Stimulated activated naive CD8-positive, alpha-beta T cell treated with anti-CD3 and anti-CD28 coated beads, Interleukin-15, amount 100 ng/mL, for 72 hours (primary cell): ENCODE results near the gene MAEA.
"Not testable (repeated sequence)": the region's sequence is repeated elsewhere in the genome, so short reads cannot be mapped to it uniquely, and the experiment has no call there.

Source experiments
- ATAC-seq: fragments of 150-1000 bp; cut with Tn5 transposase; 2 replicates; pipeline ENCODE4 v1.10.0; 2021; ENCODE audit warnings: mild to moderate bottlenecking, moderate library complexity
- DNase-seq, 2 donors: peaks; one replicate each; pipeline ENCODE4 v3.0.0; 2021 to 2022
- H3K27ac Mint-ChIP-seq, 2 donors: one replicate each; pipeline ENCODE4 v1.8.0; 2022; ENCODE audit warnings: mild to moderate bottlenecking in 2 of 2, mixed read lengths in 2 of 2, moderate library complexity in 2 of 2
- H3K27me3 Mint-ChIP-seq: one replicate; pipeline ENCODE4 v1.8.0; 2022; ENCODE audit warnings: mixed read lengths
- H3K4me1 Mint-ChIP-seq: one replicate; pipeline ENCODE4 v1.8.0; 2022; ENCODE audit warnings: mild to moderate bottlenecking, mixed read lengths
- H3K4me3 Mint-ChIP-seq, 2 donors: one replicate each; pipeline ENCODE4 v1.8.0; 2022; ENCODE audit warnings: mild to moderate bottlenecking in 2 of 2, mixed read lengths in 2 of 2, moderate library complexity in 1 of 2
- H3K9me3 Mint-ChIP-seq, 2 donors: one replicate each; pipeline ENCODE4 v1.8.0; 2022; ENCODE audit warnings: mixed read lengths in 2 of 2

MAEA gene

GRCh38 chr4:1315836-1316536, 26.3 kb downstream of the MAEA start:
- Mint-ChIP-seq H3K9me3 (no peaks in the 10 kb centered on the region), H3K27ac (peak overlapping the region; percentile 69 to 86), H3K27me3 (no peaks in the 10 kb centered on the region), H3K4me1 (peaks cover 40% of the 10 kb centered on the region), H3K4me3 (peak overlapping the region in 1 of 2 donors; percentile 68)
- ATAC-seq (peak; percentile 32), DNase-seq (no peak)

GRCh38 chr4:1316537-1317168, 27.0 kb downstream of the MAEA start:
- H3K27me3 Mint-ChIP-seq: no peaks in the 10 kb centered on the region
- no peak overlapping the region for H3K4me3 Mint-ChIP-seq
- peak overlapping the region in 1 of 2 donors; percentile 17 for H3K27ac Mint-ChIP-seq
- ATAC-seq (peak; percentile 67), DNase-seq (no peak)
- peaks cover 34% of the 10 kb centered on the region for H3K4me1 Mint-ChIP-seq
- no peaks in the 10 kb centered on the region for H3K9me3 Mint-ChIP-seq

DNA sequence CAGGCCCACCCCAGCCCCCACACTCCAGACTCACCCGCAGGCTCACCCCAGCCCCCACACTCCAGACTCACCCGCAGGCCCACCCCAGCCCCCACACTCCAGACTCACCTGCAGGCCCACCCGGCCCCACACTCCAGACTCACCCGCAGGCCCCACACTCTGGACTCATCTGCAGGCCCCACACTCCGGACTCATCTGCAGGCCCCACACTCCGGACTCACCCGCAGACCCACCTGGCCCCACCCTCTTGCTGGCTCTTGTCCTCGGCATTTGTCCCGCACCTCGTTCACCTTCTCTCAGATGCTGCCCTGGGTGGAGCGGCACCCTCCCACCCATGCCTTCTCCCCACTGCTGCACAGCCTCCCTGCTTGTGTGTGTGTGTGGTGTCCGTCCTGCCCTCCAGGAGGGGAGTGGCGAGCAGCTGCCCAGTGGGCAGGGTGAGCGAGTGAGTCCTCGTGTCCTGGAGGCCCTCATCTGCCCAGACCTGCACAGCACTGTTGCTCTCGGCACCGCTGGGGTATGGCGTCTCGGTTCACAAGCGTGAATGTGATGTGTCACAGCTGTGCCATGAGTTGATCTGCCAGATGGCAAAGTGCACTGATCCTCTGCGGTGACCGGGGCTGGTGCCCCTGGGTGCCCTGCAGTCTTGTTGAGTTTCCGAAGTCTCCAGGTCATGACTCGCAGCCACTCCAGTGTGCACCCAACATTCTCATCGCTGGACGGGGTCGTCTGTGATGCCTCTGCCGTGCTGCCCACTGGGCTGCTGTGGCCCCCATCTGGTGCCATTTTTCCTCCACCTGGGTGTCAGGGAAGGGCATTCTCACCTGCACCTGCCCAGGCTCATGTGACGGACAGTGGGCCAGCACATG, 27.7 kb downstream of the MAEA start:
- H3K27me3 Mint-ChIP-seq: no peaks in the 10 kb centered on the region
- ATAC-seq (peak; percentile 41), DNase-seq (no peak)
- no peaks in the 10 kb centered on the region for H3K9me3 Mint-ChIP-seq
- H3K4me1 Mint-ChIP-seq: peaks cover 26% of the 10 kb centered on the region
- H3K4me3 Mint-ChIP-seq: no peak overlapping the region
- H3K27ac Mint-ChIP-seq: no peak overlapping the region

DNA sequence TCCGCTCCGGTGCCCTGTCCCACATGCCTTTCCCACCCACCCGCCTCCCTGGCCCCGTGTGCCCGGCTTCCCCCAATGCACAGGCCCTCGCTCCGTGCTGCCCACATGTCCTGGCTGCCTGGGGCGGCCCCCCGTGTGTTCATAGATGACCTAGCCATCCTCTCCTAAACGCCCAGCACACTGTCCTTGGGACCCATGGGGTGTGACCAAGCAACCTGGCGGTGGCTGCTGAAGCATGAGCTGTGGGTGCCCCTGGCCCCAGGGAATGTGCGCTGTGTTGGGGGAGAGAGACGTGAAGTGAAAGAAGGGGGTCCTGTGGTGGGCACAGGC, 28.3 kb downstream of the MAEA start:
- no peak for ATAC-seq
- no peak overlapping the region for H3K27ac Mint-ChIP-seq
- H3K4me3 Mint-ChIP-seq: no peak overlapping the region
- H3K27me3 Mint-ChIP-seq: no peaks in the 10 kb centered on the region
- peaks cover 26% of the 10 kb centered on the region for H3K4me1 Mint-ChIP-seq
- no peaks in the 10 kb centered on the region for H3K9me3 Mint-ChIP-seq
- DNase-seq: no peak

- no peak for ATAC-seq
- H3K27ac Mint-ChIP-seq: peak overlapping the region; percentile 34 to 49
- DNase-seq: no peak
- H3K9me3 Mint-ChIP-seq: no peaks in the 10 kb centered on the region
- H3K4me1 Mint-ChIP-seq: peaks cover 26% of the 10 kb centered on the region
- H3K27me3 Mint-ChIP-seq: no peaks in the 10 kb centered on the region
- no peak overlapping the region for H3K4me3 Mint-ChIP-seq
Observed at GRCh38 chr4:1318488-1319213, 29.0 kb downstream of the MAEA start.

- H3K4me3 Mint-ChIP-seq: no peak overlapping the region
- DNase-seq (no peak), ATAC-seq (no peak)
- H3K9me3 Mint-ChIP-seq: no peaks in the 10 kb centered on the region
- H3K4me1 Mint-ChIP-seq: peaks cover 10% of the 10 kb centered on the region
- no peak overlapping the region for H3K27ac Mint-ChIP-seq
- no peaks in the 10 kb centered on the region for H3K27me3 Mint-ChIP-seq
Observed at GRCh38 chr4:1321486-1321885, 31.8 kb downstream of the MAEA start.

DNA sequence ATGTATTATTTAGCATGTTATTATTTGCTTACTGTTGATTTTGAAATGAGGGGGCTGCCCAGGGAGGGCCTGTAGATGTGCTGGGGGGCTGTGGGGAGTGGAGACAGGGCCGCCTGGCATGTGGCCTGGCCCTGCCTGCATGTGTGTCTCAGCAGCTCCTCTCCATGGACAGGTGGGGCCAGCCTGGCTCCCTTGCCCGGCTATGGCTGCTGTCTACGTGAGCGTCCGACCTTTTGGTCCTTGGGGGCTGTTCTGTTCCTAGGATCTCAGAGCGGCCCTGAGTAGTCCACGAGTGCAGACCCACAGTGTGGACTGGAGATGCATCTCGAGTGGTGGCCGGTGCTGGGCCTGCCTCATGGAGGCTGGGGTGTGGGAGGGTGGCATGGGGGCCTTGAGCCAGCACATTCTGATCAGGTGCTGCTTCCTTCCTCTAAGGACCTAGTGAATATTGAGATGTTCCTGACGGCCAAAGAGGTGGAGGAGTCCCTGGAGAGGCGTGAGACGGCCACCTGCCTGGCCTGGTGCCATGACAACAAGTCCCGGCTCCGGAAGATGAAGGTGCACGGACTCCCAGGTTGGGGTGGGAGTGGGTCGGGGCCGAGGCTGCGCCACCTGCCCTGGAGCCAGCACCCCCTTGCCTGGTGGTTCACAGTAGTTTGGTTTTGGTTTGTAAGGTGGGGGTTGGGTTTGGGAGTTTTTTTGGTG, 32.4 kb downstream of the MAEA start:
- no peaks in the 10 kb centered on the region for H3K9me3 Mint-ChIP-seq
- no peak for DNase-seq
- H3K27me3 Mint-ChIP-seq: no peaks in the 10 kb centered on the region
- H3K4me3 Mint-ChIP-seq: no peak overlapping the region
- no peak overlapping the region for H3K27ac Mint-ChIP-seq
- no peak for ATAC-seq
- H3K4me1 Mint-ChIP-seq: peaks cover 7% of the 10 kb centered on the region

DNA sequence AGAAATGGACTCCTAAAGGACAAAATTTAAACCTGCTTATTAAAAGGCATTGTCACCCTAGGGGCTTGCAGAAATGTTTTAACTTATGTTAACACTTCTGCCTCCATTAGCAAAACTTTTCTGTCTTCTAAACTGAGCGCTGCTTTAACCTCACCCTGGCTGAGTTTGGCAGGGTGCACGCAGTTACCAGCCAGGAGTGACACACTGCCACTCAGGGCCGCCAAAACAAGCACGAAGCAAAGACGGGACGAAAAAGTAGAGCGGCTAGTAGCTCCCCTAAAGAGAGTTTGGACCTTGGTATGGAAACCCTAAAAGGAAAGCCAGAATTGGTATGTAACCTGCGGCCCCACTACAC, 33.6 kb downstream of the MAEA start:
- Mint-ChIP-seq H3K27me3 (no peaks in the 10 kb centered on the region), H3K27ac (no peak overlapping the region), H3K4me1 (peaks cover 2% of the 10 kb centered on the region), H3K9me3 (no peaks in the 10 kb centered on the region), H3K4me3 (no peak overlapping the region)
- no peak for DNase-seq
- ATAC-seq: no peak

- no peak overlapping the region for H3K27ac Mint-ChIP-seq
- no peaks in the 10 kb centered on the region for H3K27me3 Mint-ChIP-seq
- H3K4me3 Mint-ChIP-seq: no peak overlapping the region
- peaks cover 2% of the 10 kb centered on the region for H3K4me1 Mint-ChIP-seq
- DNase-seq (no peak), ATAC-seq (no peak)
- no peaks in the 10 kb centered on the region for H3K9me3 Mint-ChIP-seq
Observed at GRCh38 chr4:1323635-1324442, 34.1 kb downstream of the MAEA start.

GRCh38 chr4:1324443-1325175, 34.9 kb downstream of the MAEA start:
- not testable (repeated sequence) for H3K9me3 Mint-ChIP-seq, H3K4me1 Mint-ChIP-seq, H3K27ac Mint-ChIP-seq, ATAC-seq, H3K4me3 Mint-ChIP-seq, DNase-seq, H3K27me3 Mint-ChIP-seq

DNA sequence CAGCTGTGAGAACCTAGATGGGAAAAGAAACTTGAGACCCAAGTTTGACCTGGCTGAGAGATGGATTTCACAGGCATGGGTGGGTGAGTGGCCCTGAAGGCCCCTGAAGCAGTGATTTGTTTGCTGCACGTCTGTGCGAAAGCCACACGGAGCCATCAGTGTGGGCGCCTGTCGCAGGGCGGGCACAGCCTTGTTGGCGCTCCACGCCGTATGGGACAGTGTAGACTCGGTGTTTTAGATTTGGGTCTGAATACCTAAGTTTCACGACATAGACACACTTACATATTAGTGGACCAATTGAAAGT, 35.4 kb downstream of the MAEA start:
- Mint-ChIP-seq H3K4me1 (peaks cover 15% of the 10 kb centered on the region), H3K27ac (no peak overlapping the region), H3K4me3 (no peak overlapping the region)

GRCh38 chr4:1325681-1326635, 36.3 kb downstream of the MAEA start:
- no peak for ATAC-seq
- peaks cover 23% of the 10 kb centered on the region for H3K4me1 Mint-ChIP-seq
- H3K4me3 Mint-ChIP-seq: no peak overlapping the region
- H3K9me3 Mint-ChIP-seq: no peaks in the 10 kb centered on the region
- no peak overlapping the region for H3K27ac Mint-ChIP-seq
- H3K27me3 Mint-ChIP-seq: no peaks in the 10 kb centered on the region
- no peak for DNase-seq

More for the DNA sequence above, 35.4 kb downstream of the MAEA start:
- no peaks in the 10 kb centered on the region for H3K27me3 Mint-ChIP-seq
- DNase-seq (no peak), ATAC-seq (no peak)
- H3K9me3 Mint-ChIP-seq: no peaks in the 10 kb centered on the region

DNA sequence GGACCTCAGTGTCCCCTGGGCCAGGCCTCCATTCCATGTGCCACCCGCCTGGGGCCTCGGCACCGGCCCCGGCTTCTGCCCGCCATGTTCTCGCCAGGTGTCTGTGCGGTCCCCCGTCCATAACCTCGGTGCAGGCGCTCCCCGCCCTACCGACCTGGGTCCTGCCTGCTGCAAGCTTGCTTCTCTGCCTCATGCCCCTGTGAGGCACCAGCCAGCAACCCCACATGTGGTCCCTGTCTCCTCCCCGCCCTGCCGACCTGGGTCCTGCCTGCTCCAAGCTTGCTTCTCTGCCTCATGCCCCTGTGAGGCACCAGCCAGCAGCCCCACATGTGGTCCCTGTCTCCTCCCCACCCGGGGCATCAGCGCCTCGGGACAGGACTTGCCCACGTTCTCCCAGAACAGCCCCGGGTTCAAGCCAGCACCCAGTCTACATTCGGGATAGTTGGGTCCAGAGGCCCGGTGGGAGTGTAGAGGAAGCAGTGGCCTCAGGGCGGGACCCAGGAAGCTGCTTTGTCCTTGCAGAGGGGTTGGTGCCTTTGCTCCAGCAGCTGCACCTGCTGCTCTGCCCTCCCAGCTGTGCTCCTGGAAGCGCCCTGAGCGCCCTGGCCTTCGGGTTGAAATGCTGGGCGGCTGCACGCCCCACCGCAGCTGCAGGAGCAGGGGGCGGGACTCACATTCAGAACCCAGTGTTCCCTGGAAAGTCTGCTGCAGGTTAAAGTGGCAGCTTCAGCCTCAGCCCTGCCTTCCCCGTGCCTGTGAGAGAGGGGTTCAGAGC, 37.2 kb downstream of the MAEA start:
- no peak for DNase-seq
- H3K9me3 Mint-ChIP-seq: no peaks in the 10 kb centered on the region
- H3K27me3 Mint-ChIP-seq: no peaks in the 10 kb centered on the region
- H3K27ac Mint-ChIP-seq: peak overlapping the region in 1 of 2 donors; percentile 24
- H3K4me3 Mint-ChIP-seq: no peak overlapping the region
- H3K4me1 Mint-ChIP-seq: peaks cover 33% of the 10 kb centered on the region
- no peak for ATAC-seq
